Gastroesophageal sphincter (tissue), 4 donors: ENCODE data around the gene RFT1. TPM values are rescaled to one million over a fixed set of nuclear protein-coding genes. Genes with fewer than 3 reads are reported as not detected.

Experiments
- ATAC-seq: fragments of 150-250 bp; one replicate; pipeline ENCODE4 v1.9.1; 2016; ENCODE audit warnings: mild to moderate bottlenecking, moderate library complexity
- H3K27ac ChIP-seq, 4 donors: fragments of 200-600 bp; sonication (generic) in 3 of 4; 1 replicate in 3 of 4; 2 replicates in 1 of 4; pipeline ENCODE4 v1.5.1; 2016 to 2019
- H3K27me3 ChIP-seq: fragments of 200-600 bp; sonication (generic); one replicate; pipeline ENCODE4 v1.5.1; 2019
- H3K36me3 ChIP-seq, 2 donors: fragments of 200-600 bp; sonication (generic); one replicate each; pipeline ENCODE4 v1.5.1; 2019; ENCODE audit warnings: control low read depth in 1 of 2
- H3K4me1 ChIP-seq, 3 donors: fragments of 200-600 bp; sonication (generic); 1 replicate in 2 of 3; 2 replicates in 1 of 3; pipeline ENCODE4 v1.5.1; 2016 to 2019; ENCODE audit warnings: control low read depth in 2 of 3
- H3K4me3 ChIP-seq, 2 donors: fragments of 200-600 bp; sonication (generic); one replicate each; pipeline ENCODE4 v1.5.1; 2019; ENCODE audit warnings: mild to moderate bottlenecking in 1 of 2, moderate library complexity in 1 of 2
- H3K9me3 ChIP-seq, 3 donors: fragments of 200-600 bp; sonication (generic); one replicate each; pipeline ENCODE4 v1.5.1; 2017 to 2019; ENCODE audit warnings: control low read depth in 2 of 3
- EP300 ChIP-seq: sonication (generic); formaldehyde crosslinking; IDR thresholded peaks from one replicate; pipeline ENCODE4 v1.6.1; 2017; ENCODE audit warnings: antibody characterized with exemption, mild to moderate bottlenecking
- POLR2A ChIP-seq, 2 donors: fragments of 450-650 bp; IDR thresholded peaks; one replicate each; pipeline ENCODE4 v1.6.1; 2017; ENCODE audit warnings: antibody characterized with exemption in 2 of 2, mild to moderate bottlenecking in 2 of 2, moderate library complexity in 1 of 2
- POLR2AphosphoS5 ChIP-seq: sonication (generic); formaldehyde crosslinking; IDR thresholded peaks from one replicate; pipeline ENCODE4 v1.6.1; 2017; ENCODE audit warnings: antibody characterized with exemption
- WGBS, 2 donors: methylation state at CpG; one replicate each; pipeline ENCODE4 v1.1.5; 2018; ENCODE audit warnings: low coverage in 1 of 2; 5-methylcytosine and 5-hydroxymethylcytosine counted together
- total RNA-seq, 4 donors: library from RNA; depleted of rRNA; stranded (reverse); fragments of >200 nt; gene quantifications; one replicate each; pipeline ENCODE4 v1.1.0, GENCODE V29; 2016
- TF ChIP-seq, protein P1 (sequence below), 4 experiments: fragments of 200-600 bp in 2 of 4; fragments of 450-650 bp in 2 of 4; sonication (generic) in 1 of 4; IDR thresholded peaks; one replicate each; pipeline ENCODE4 v1.5.1; 2017 to 2019; ENCODE audit warnings: antibody characterized with exemption in 4 of 4, mild to moderate bottlenecking in 2 of 4, moderate library complexity in 2 of 4

The RFT1 gene
- total RNA-seq, 4 donors from 2014 or later, result 6.5 to 7.6 (median 7.2) TPM

DNA sequence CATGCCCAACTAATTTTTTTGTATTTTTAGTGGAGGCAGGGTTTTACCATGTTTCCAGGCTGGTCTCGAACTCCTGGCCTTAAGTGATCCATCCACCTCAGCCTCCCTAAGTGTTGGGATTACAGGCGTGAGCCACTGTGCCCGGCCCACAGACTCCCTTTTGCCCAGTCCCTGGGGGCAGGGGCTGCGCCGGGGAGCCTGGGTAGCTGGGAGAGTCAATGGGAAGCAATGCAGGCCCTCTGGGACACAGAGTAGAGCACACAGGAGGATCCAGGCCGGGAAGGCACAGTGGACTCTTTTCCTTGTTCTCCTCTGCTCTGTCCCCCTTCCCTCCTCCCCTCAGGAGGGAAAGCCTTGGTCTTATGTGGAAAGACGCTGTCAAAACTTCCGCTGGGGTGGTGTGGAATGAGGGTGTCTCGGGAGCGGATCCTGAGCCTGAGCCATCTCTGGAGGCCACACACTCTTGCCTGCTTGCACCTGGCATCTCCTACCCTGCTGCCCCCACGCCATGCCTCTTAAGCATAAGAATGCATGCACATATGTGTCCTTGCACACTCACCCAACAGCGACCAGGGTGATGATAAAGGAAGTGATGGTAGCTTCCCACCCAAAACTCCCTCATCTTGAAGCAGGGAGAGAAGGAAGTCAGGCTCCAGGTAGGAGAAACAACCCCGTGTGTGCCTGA lies 18.9 kb upstream of the RFT1 start:
- Histone ChIP-seq H3K4me1 (peaks cover 0 to 13% (median 0%) of the 10 kb centered on the region in 3 donors), H3K36me3 (no peaks in the 10 kb centered on the region), H3K4me3 (no peak overlapping the region), H3K27ac (no peak overlapping the region), H3K27me3 (peaks cover 8% of the 10 kb centered on the region), H3K9me3 (no peaks in the 10 kb centered on the region)
- no peak for ATAC-seq
- WGBS, 2 donors, result 82 to 100% methylated on average over 1 to 4 of the region's 13 CpGs
- TF ChIP-seq EP300 (no peak), POLR2AphosphoS5 (no peak), POLR2A (IDR thresholded peaks at IDR 0.05) (no peak)
- TF ChIP-seq, protein P1, sequence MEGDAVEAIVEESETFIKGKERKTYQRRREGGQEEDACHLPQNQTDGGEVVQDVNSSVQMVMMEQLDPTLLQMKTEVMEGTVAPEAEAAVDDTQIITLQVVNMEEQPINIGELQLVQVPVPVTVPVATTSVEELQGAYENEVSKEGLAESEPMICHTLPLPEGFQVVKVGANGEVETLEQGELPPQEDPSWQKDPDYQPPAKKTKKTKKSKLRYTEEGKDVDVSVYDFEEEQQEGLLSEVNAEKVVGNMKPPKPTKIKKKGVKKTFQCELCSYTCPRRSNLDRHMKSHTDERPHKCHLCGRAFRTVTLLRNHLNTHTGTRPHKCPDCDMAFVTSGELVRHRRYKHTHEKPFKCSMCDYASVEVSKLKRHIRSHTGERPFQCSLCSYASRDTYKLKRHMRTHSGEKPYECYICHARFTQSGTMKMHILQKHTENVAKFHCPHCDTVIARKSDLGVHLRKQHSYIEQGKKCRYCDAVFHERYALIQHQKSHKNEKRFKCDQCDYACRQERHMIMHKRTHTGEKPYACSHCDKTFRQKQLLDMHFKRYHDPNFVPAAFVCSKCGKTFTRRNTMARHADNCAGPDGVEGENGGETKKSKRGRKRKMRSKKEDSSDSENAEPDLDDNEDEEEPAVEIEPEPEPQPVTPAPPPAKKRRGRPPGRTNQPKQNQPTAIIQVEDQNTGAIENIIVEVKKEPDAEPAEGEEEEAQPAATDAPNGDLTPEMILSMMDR (IDR thresholded peaks at IDR 0.05), result no peak

DNA sequence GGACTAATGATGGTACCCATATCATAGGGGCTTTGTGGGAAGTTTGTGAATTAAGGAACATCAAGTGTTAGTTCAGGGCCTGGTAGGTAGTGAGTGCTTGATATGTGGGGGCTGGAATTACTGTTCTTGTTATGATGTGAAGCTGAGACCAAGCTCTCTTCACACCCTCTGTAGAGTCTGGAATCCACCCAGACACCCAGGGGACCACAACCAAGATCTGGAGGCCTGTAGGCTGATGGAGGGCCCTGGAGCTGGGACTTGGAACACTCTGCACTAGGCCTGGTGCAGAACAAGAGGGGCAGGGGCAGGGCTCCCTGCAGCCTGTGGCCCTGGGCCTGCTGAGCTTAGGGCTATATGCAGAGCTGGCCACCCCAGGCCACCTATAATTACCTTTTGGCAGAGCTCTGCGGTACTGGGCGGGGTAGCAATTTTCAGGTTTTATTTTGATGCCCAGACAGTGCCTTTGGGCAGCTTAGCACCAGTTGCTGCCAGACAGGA lies 17.7 kb upstream of the RFT1 start:
- peaks cover 0 to 13% (median 0%) of the 10 kb centered on the region in 3 donors for H3K4me1 ChIP-seq
- no peak for TF ChIP-seq EP300
- TF ChIP-seq POLR2A (IDR thresholded peaks at IDR 0.05), result no peak
- TF ChIP-seq, protein P1 (IDR thresholded peaks at IDR 0.05), result no peak
- TF ChIP-seq POLR2AphosphoS5, result no peak
- no peaks in the 10 kb centered on the region for H3K36me3 ChIP-seq
- no peaks in the 10 kb centered on the region for H3K9me3 ChIP-seq
- H3K27me3 ChIP-seq, result no peaks in the 10 kb centered on the region
- no peak for ATAC-seq
- 100% methylated on average over 2 of the region's 2 CpGs; no CpG with 5 or more reads in 1 of the 2 donors for WGBS, 2 donors
- no peak overlapping the region for H3K27ac ChIP-seq
- no peak overlapping the region for H3K4me3 ChIP-seq

DNA sequence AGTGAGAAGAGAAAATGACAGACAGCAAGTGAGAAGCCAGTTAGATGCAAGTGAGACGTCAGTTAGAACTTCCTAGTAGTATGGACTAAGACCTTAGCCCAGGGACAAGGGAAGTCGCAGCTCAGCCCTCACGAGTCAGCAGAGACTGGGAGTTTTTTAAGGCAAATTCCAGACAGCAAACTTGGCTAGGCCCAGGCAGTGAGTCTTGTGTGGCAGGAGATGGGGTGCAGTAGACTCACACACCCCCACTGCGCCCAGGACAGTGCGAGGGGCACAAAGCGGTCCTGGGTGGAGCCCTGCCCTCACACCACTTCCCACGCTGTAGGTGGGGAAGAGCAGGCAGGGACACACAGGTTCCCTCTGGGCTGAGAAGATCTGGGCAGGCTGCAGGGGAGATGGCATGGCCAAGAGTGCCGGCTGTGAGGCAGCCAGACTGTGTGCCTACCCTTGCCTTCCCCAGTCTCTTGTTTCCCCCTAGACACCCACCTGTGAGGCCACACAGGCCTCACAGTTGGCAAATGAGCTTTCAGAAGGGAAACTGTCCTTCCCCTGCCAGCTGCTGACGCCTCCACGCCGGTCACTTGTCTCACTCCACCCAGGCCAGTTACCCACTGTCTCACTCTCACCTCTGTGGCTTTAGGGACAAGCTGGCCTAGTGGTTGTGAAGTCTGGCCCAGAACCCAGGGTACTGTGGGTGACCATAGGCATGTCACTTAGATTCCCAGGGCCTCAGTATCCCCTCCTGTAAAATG lies 17.1 kb upstream of the RFT1 start:
- Histone ChIP-seq H3K27ac (no peak overlapping the region), H3K36me3 (no peaks in the 10 kb centered on the region), H3K4me3 (no peak overlapping the region), H3K27me3 (no peaks in the 10 kb centered on the region), H3K4me1 (peaks cover 0 to 13% (median 0%) of the 10 kb centered on the region in 3 donors), H3K9me3 (no peaks in the 10 kb centered on the region)
- TF ChIP-seq EP300 (no peak), POLR2AphosphoS5 (no peak), POLR2A (IDR thresholded peaks at IDR 0.05) (no peak)
- TF ChIP-seq, protein P1 (IDR thresholded peaks at IDR 0.05), result no peak
- 40 to 87% methylated on average over 1 to 4 of the region's 11 CpGs for WGBS, 2 donors
- no peak for ATAC-seq

DNA sequence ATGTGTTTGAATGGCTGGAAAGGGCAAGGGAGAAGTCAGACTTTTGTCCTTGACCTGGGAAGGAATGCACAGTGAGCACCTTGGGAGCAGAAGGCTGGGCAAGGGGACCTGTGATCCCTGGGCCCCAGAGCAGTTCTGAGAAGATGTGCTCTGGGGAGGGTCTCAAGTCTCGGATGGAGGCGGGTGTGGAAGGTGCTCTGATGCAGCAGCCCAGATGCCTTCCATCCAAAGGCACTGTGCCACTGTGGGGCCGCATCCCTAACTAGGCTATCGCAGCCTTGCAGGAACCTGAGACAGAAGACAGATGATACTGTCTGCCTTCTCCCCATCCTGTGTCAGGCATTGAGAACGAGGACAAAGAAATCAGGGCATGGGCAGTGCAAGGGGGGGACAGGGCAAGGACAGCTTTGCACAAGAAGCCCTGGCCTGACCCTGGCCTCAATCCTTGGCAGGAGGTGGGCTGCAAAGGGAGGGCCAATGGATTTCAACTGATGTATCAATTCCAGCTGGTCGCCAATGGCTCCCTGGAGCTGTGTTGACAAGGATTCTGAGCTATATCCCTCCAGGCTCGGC lies 16.2 kb upstream of the RFT1 start:
- 40% methylated on average over 1 of the region's 7 CpGs; no CpG with 5 or more reads in 1 of the 2 donors for WGBS, 2 donors
- Histone ChIP-seq H3K36me3 (no peaks in the 10 kb centered on the region), H3K27ac (no peak overlapping the region), H3K4me1 (peaks cover 0 to 13% (median 0%) of the 10 kb centered on the region in 3 donors), H3K27me3 (no peaks in the 10 kb centered on the region), H3K9me3 (no peaks in the 10 kb centered on the region), H3K4me3 (no peak overlapping the region)
- TF ChIP-seq EP300 (no peak), POLR2AphosphoS5 (no peak), POLR2A (IDR thresholded peaks at IDR 0.05) (no peak)
- TF ChIP-seq, protein P1 (IDR thresholded peaks at IDR 0.05), result no peak
- ATAC-seq, result no peak
